ENCODE measurements around the gene SENP7.

DNA sequence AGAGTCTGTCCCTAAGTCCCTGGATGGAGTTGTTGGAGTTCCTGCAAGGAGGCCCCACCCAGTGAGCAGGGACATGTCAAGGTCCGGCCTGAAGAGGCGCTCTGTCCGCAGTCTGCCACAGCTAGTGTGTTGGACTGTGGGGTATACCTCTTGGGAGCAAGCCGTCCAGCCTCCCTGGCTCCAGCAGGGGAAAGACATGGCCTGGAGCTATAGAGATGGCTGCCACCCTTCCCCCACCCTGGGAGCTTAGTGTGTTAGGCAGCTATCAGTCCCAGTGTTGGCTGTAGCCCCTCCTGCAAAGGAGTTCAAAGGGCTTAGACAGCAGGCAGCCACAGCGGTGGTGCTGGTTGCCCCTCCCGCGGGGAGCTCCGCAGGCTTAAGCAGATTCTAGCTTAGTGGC, 212.9 kb downstream of the SENP7 start:
- TF ChIP-seq, protein P1, sequence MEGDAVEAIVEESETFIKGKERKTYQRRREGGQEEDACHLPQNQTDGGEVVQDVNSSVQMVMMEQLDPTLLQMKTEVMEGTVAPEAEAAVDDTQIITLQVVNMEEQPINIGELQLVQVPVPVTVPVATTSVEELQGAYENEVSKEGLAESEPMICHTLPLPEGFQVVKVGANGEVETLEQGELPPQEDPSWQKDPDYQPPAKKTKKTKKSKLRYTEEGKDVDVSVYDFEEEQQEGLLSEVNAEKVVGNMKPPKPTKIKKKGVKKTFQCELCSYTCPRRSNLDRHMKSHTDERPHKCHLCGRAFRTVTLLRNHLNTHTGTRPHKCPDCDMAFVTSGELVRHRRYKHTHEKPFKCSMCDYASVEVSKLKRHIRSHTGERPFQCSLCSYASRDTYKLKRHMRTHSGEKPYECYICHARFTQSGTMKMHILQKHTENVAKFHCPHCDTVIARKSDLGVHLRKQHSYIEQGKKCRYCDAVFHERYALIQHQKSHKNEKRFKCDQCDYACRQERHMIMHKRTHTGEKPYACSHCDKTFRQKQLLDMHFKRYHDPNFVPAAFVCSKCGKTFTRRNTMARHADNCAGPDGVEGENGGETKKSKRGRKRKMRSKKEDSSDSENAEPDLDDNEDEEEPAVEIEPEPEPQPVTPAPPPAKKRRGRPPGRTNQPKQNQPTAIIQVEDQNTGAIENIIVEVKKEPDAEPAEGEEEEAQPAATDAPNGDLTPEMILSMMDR (IDR thresholded peaks at IDR 0.05), result no peak
- TF ChIP-seq POLR2AphosphoS5 (IDR thresholded peaks at IDR 0.05; ENCODE audit: insufficient read depth in 1 of 2, low read depth in 1 of 2), result no peak

Measured in vagina (tissue), 2 donors.